Keratinocyte (primary cell): ENCODE results near the gene IGF1.

ENCODE experiments used
- EZH2 ChIP-seq: IDR thresholded peaks from one replicate; pipeline ENCODE4 v1.6.1; 2012; ENCODE audit warnings: inconsistent platforms, mild to moderate bottlenecking, low read length, moderate library complexity
- TF ChIP-seq, protein P1 (sequence below), 3 experiments: IDR thresholded peaks in 1 of 3; conservative IDR thresholded peaks in 1 of 3; optimal IDR thresholded peaks in 1 of 3; 2 replicates in 2 of 3; 3 replicates in 1 of 3; pipeline versions ENCODE3 to v1.5.1; 2011; ENCODE audit warnings: low read length in 3 of 3, mild to moderate bottlenecking in 3 of 3, moderate library complexity in 2 of 3, control low read depth in 1 of 3, inconsistent platforms in 1 of 3; ENCODE audit not compliant: insufficient read depth in 2 of 3; ENCODE audit errors: extremely low read depth in 1 of 3

DNA sequence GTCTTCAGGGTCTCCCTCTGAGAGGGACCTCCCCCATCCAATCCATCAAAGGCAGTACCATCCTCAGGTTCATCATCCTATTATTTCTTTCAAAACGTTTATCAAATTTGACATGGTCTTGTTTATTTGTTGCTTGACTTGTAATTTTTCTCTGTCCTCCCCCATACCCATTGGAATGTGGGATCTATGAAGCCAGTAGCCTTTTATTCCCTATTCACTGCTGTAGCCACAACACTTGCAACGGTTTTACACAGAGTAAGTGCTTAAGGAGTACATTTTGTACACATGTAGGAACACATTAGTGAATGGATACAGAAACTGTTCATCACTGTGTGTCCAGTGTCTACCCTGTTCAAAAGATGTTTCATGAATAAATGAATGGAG, 41.5 kb downstream of the IGF1 start:
- TF ChIP-seq, protein P1, sequence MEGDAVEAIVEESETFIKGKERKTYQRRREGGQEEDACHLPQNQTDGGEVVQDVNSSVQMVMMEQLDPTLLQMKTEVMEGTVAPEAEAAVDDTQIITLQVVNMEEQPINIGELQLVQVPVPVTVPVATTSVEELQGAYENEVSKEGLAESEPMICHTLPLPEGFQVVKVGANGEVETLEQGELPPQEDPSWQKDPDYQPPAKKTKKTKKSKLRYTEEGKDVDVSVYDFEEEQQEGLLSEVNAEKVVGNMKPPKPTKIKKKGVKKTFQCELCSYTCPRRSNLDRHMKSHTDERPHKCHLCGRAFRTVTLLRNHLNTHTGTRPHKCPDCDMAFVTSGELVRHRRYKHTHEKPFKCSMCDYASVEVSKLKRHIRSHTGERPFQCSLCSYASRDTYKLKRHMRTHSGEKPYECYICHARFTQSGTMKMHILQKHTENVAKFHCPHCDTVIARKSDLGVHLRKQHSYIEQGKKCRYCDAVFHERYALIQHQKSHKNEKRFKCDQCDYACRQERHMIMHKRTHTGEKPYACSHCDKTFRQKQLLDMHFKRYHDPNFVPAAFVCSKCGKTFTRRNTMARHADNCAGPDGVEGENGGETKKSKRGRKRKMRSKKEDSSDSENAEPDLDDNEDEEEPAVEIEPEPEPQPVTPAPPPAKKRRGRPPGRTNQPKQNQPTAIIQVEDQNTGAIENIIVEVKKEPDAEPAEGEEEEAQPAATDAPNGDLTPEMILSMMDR (optimal IDR thresholded peaks at IDR 0.05 in 1 of 3, IDR thresholded peaks at IDR 0.05 in 1 of 3, conservative IDR thresholded peaks at IDR 0.05 in 1 of 3; ENCODE audit: extremely low read depth in 1 of 3, insufficient read depth in 2 of 3, low read length in 3 of 3) = no peak
- TF ChIP-seq EZH2 = no peak
